H9 (cell line): Measurements from ENCODE around the gene PHF21B. TPM values are rescaled to one million over a fixed set of nuclear protein-coding genes. Genes with fewer than 3 reads are reported as not detected.

ENCODE experiments used
- DNase-seq: peaks from one replicate; pipeline ENCODE4 v3.0.0-alpha.2; 2017
- H2AFZ ChIP-seq: one replicate; pipeline ENCODE4 v1.6.1; 2013; ENCODE audit warnings: mild to moderate bottlenecking, low read length, control low read depth, moderate library complexity
- H2AK5ac ChIP-seq: 2 replicates; pipeline ENCODE4 v1.6.1; 2013; ENCODE audit warnings: low read length, control low read depth, mixed read lengths; ENCODE audit not compliant: insufficient read length
- H2BK120ac ChIP-seq: one replicate; pipeline ENCODE4 v1.6.1; 2013; ENCODE audit warnings: low read depth, mild to moderate bottlenecking, low read length, control low read depth, inconsistent platforms; ENCODE audit not compliant: poor library complexity, severe bottlenecking
- H2BK12ac ChIP-seq: 2 replicates; pipeline ENCODE4 v1.6.1; 2013; ENCODE audit warnings: low read length, control low read depth, mixed read lengths, low read depth; ENCODE audit not compliant: insufficient read length
- H2BK15ac ChIP-seq: 2 replicates; pipeline ENCODE4 v1.6.1; 2013; ENCODE audit warnings: low read depth, low read length, control low read depth
- H2BK20ac ChIP-seq: one replicate; pipeline ENCODE4 v1.6.1; 2013; ENCODE audit warnings: low read depth, mild to moderate bottlenecking, low read length, control low read depth, inconsistent platforms; ENCODE audit not compliant: poor library complexity, severe bottlenecking
- H2BK5ac ChIP-seq: 2 replicates; pipeline ENCODE4 v1.6.1; 2013; ENCODE audit warnings: low read length, control low read depth, mixed read lengths; ENCODE audit not compliant: insufficient read length
- H3K14ac ChIP-seq: 2 replicates; pipeline ENCODE4 v1.6.1; 2013; ENCODE audit warnings: low read length, control low read depth; ENCODE audit not compliant: insufficient read depth
- H3K18ac ChIP-seq: 2 replicates; pipeline ENCODE4 v1.6.1; 2013; ENCODE audit warnings: low read depth, mild to moderate bottlenecking, mixed read lengths, low read length, control low read depth; ENCODE audit not compliant: insufficient read length
- H3K23ac ChIP-seq: 2 replicates; pipeline ENCODE4 v1.6.1; 2013; ENCODE audit warnings: low read length, control low read depth, mixed read lengths, low read depth; ENCODE audit not compliant: insufficient read length
- H3K23me2 ChIP-seq: 2 replicates; pipeline ENCODE4 v1.6.1; 2013; ENCODE audit warnings: low read depth, mild to moderate bottlenecking, mixed read lengths, low read length, control low read depth; ENCODE audit not compliant: insufficient read length, poor library complexity, severe bottlenecking
- H3K27ac ChIP-seq: 2 replicates; pipeline ENCODE4 v1.5.1; 2013; ENCODE audit warnings: low read length, control low read depth, mixed read lengths, low read depth; ENCODE audit not compliant: insufficient read length
- H3K27me3 ChIP-seq: 2 replicates; pipeline ENCODE4 v1.6.1; 2013; ENCODE audit warnings: low read length, control low read depth, inconsistent platforms; ENCODE audit not compliant: insufficient read depth
- H3K4ac ChIP-seq: 2 replicates; pipeline ENCODE4 v1.6.1; 2013; ENCODE audit warnings: low read depth, mild to moderate bottlenecking, control low read depth, inconsistent platforms, low read length, moderate library complexity
- H3K4me1 ChIP-seq: 2 replicates; pipeline ENCODE4 v1.6.1; 2013; ENCODE audit warnings: low read length, control low read depth, inconsistent platforms; ENCODE audit not compliant: insufficient read depth
- H3K4me2 ChIP-seq: 2 replicates; pipeline ENCODE4 v1.6.1; 2013; ENCODE audit warnings: low read length, control low read depth, mixed read lengths; ENCODE audit not compliant: insufficient read length, insufficient read depth
- H3K56ac ChIP-seq: 2 replicates; pipeline ENCODE4 v1.6.1; 2013; ENCODE audit warnings: low read depth, mild to moderate bottlenecking, mixed read lengths, low read length, control low read depth; ENCODE audit not compliant: insufficient read length
- H3K79me1 ChIP-seq: 2 replicates; pipeline ENCODE4 v1.6.1; 2013; ENCODE audit warnings: low read depth, mild to moderate bottlenecking, moderate library complexity, low read length, control low read depth, inconsistent platforms; ENCODE audit not compliant: insufficient read depth, poor library complexity, severe bottlenecking
- H3K79me2 ChIP-seq: 2 replicates; pipeline ENCODE4 v1.6.1; 2013; ENCODE audit warnings: low read length, control low read depth, inconsistent platforms; ENCODE audit not compliant: insufficient read depth
- H3K9ac ChIP-seq: 2 replicates; pipeline ENCODE4 v1.6.1; 2013; ENCODE audit warnings: low read length, control low read depth, mixed read lengths; ENCODE audit not compliant: insufficient read length; ENCODE audit errors: extremely low read depth
- H3K9me3 ChIP-seq: one replicate; pipeline ENCODE4 v1.6.1; 2013; ENCODE audit warnings: low read depth, low read length, inconsistent platforms; ENCODE audit not compliant: control insufficient read depth
- H3T11ph ChIP-seq: one replicate; pipeline ENCODE4 v1.6.1; 2013; ENCODE audit warnings: mild to moderate bottlenecking, low read length, control low read depth, inconsistent platforms
- H4K20me1 ChIP-seq: one replicate; pipeline ENCODE4 v1.6.1; 2013; ENCODE audit not compliant: control insufficient read depth, insufficient read length, insufficient read depth
- H4K5ac ChIP-seq: 2 replicates; pipeline ENCODE4 v1.6.1; 2013; ENCODE audit warnings: low read depth, mild to moderate bottlenecking, mixed read lengths, low read length, control low read depth; ENCODE audit not compliant: insufficient read length
- H4K8ac ChIP-seq: replicated peaks from 2 replicates; pipeline ENCODE4 v1.6.1; 2013; ENCODE audit warnings: low read length, control low read depth, mixed read lengths, low read depth; ENCODE audit not compliant: insufficient read length
- H4K91ac ChIP-seq: 2 replicates; pipeline ENCODE4 v1.6.1; 2013; ENCODE audit warnings: low read depth, mild to moderate bottlenecking, moderate library complexity, mixed read lengths, low read length, control low read depth; ENCODE audit not compliant: insufficient read length
- H3K27ac Mint-ChIP-seq, 3 experiments: 2 replicates in 2 of 3; 3 replicates in 1 of 3; pipeline ENCODE4 v1.8.0; 2020 to 2021; ENCODE audit warnings: mixed read lengths in 3 of 3, mild to moderate bottlenecking in 1 of 3, moderate library complexity in 1 of 3
- H3K27me3 Mint-ChIP-seq: 2 replicates; pipeline ENCODE4 v1.8.0; 2021; ENCODE audit warnings: low read depth, mild to moderate bottlenecking, moderate library complexity, mixed read lengths
- H3K36me3 Mint-ChIP-seq, 3 experiments: 2 replicates in 2 of 3; 3 replicates in 1 of 3; pipeline ENCODE4 v1.8.0; 2020 to 2021; ENCODE audit warnings: low read depth in 3 of 3, mixed read lengths in 3 of 3; ENCODE audit not compliant: insufficient read depth in 1 of 3
- H3K4me1 Mint-ChIP-seq, 2 experiments: 2 replicates each; pipeline ENCODE4 v1.8.0; 2020; ENCODE audit warnings: mixed read lengths in 2 of 2
- H3K4me3 Mint-ChIP-seq, 2 experiments: 2 replicates in 1 of 2; 3 replicates in 1 of 2; pipeline ENCODE4 v1.8.0; 2020 to 2021; ENCODE audit warnings: mild to moderate bottlenecking in 2 of 2, mixed read lengths in 2 of 2, moderate library complexity in 1 of 2
- H3K9me3 Mint-ChIP-seq, 2 experiments: 2 replicates in 1 of 2; 3 replicates in 1 of 2; pipeline ENCODE4 v1.8.0; 2020; ENCODE audit warnings: mild to moderate bottlenecking in 2 of 2, mixed read lengths in 2 of 2, moderate library complexity in 1 of 2
- CTCF ChIP-seq: fragments of 200-600 bp; sonication (generic); conservative IDR thresholded peaks from 3 replicates; pipeline ENCODE4 v1.8.0; 2021; ENCODE audit warnings: antibody characterized with exemption, mild to moderate bottlenecking
- WGBS: extraction: QIAGEN DNeasy Blood & Tissue Kit; methylation state at CpG from one replicate; pipeline ENCODE4 v1.1.7; 2013; ENCODE audit warnings: missing lambda C conversion rate, low lambda C conversion rate, mixed read lengths; ENCODE audit not compliant: insufficient read length; ENCODE audit errors: extremely low coverage; 5-methylcytosine and 5-hydroxymethylcytosine counted together
- total RNA-seq: library from RNA; stranded (reverse); gene quantifications from 2 replicates; pipeline ENCODE4 v1.2.1, GENCODE V29; 2021

The PHF21B gene
- total RNA-seq, 1 experiment from 2014 or later, result 60.3 TPM

- H3T11ph ChIP-seq, result no peak overlapping the region
Measured at GRCh38 chr22:44963832-44964721, 45.7 kb downstream of the PHF21B start.

More at GRCh38 chr22:44963832-44964721, 45.7 kb downstream of the PHF21B start:
- no peak overlapping the region for H4K5ac ChIP-seq
- no peaks in the 10 kb centered on the region; the same call in 1 of the 2 replicates for H3K79me2 ChIP-seq
- H2AFZ ChIP-seq, result no peak overlapping the region
- Mint-ChIP-seq H3K4me1 (peaks cover 59 to 60% of the 10 kb centered on the region in 2 experiments), H3K27ac (peak overlapping the region; percentile 78 to 92 (median 91); a peak in 6 of 7 replicates), H3K4me3 (peak overlapping the region in 1 of 2 experiments; percentile 45; a peak in 3 of 5 replicates), H3K27me3 (no peaks in the 10 kb centered on the region; the same call in 1 of the 2 replicates), H3K9me3 (peaks cover 12 to 19% of the 10 kb centered on the region in 2 experiments), H3K36me3 (peaks cover 35 to 70% (median 61%) of the 10 kb centered on the region in 3 experiments)
- H3K27ac ChIP-seq, result no peak overlapping the region
- no peak overlapping the region for H2BK5ac ChIP-seq
- TF ChIP-seq CTCF, result no peak
- no peak overlapping the region for H2BK15ac ChIP-seq
- peaks cover 6% of the 10 kb centered on the region; the same call in 1 of the 2 replicates for H3K4me1 ChIP-seq
- H3K27me3 ChIP-seq, result no peaks in the 10 kb centered on the region
- no CpG with 5 or more reads among the region's 20 CpGs for WGBS
- H2BK12ac ChIP-seq, result no peak overlapping the region
- no peak for DNase-seq
- no peak overlapping the region for H2BK20ac ChIP-seq
- no peak overlapping the region for H3K9ac ChIP-seq
- no peak overlapping the region for H4K91ac ChIP-seq
- H3K79me1 ChIP-seq, result no peaks in the 10 kb centered on the region
- H3K18ac ChIP-seq, result no peak overlapping the region
- no peak overlapping the region for H3K56ac ChIP-seq
- H2BK120ac ChIP-seq, result no peak overlapping the region
- no peak overlapping the region for H3K4me2 ChIP-seq
- no peaks in the 10 kb centered on the region for H3K9me3 ChIP-seq
- no peak overlapping the region for H4K8ac ChIP-seq
- no peak overlapping the region for H2AK5ac ChIP-seq
- no peaks in the 10 kb centered on the region for H3K23me2 ChIP-seq
- no peak overlapping the region for H3K23ac ChIP-seq
- H4K20me1 ChIP-seq, result no peaks in the 10 kb centered on the region
- no peak overlapping the region for H3K14ac ChIP-seq
- no peak overlapping the region for H3K4ac ChIP-seq
